Measurements from ENCODE around the gene TEFM. TPM values are rescaled to one million over a fixed set of nuclear protein-coding genes. Genes with fewer than 3 reads are reported as not detected.

TEFM gene
- total and polyA plus RNA-seq, 2 of the 8 experiments (the other 6 are each of a cell fraction or from before 2014, with no cell fraction given), result 6.1 to 10.9 TPM

GRCh38 chr17:30947796-30948195, 41.8 kb upstream of the TEFM start:
- Histone ChIP-seq H4K20me1 (replicated peaks in 1 of 2; ENCODE audit: control insufficient read depth in 1 of 2, insufficient read depth in 2 of 2, low read length in 2 of 2) (no peaks in the 10 kb centered on the region), H3K14ac (ENCODE audit: insufficient read length) (no peak overlapping the region), H3K4me1 (replicated peaks in 1 of 4; ENCODE audit: control insufficient read depth in 3 of 4, insufficient read depth in 4 of 4, low read length in 3 of 4) (no peaks in the 10 kb centered on the region), H3K27ac (ENCODE audit: low read depth, low read length) (no peak overlapping the region), H3K4me3 (ENCODE audit: extremely low read depth in 1 of 4, insufficient read depth in 2 of 4, low read depth in 3 of 4, low read length in 4 of 4) (no peak overlapping the region), H2AK5ac (ENCODE audit: low read depth, low read length) (no peak overlapping the region), H3K79me2 (ENCODE audit: control insufficient read depth in 1 of 2, insufficient read depth in 2 of 2, low read length in 2 of 2) (no peaks in the 10 kb centered on the region), H3K27me3 (replicated peaks in 1 of 4; ENCODE audit: control insufficient read depth in 3 of 4, extremely low read depth in 1 of 4, insufficient read depth in 3 of 4, low read length in 3 of 4) (no peaks in the 10 kb centered on the region), H3K56ac (replicated peaks; ENCODE audit: insufficient read length, low read depth, low read length) (no peak overlapping the region), H3K23ac (ENCODE audit: insufficient read length) (no peak overlapping the region), H2BK20ac (ENCODE audit: low read length) (no peak overlapping the region), H2BK15ac (ENCODE audit: low read length) (no peak overlapping the region), H2AFZ (ENCODE audit: low read length) (no peak overlapping the region), H3K18ac (ENCODE audit: extremely low read depth, low read length) (no peak overlapping the region), H3K36me3 (ENCODE audit: control insufficient read depth in 2 of 4, insufficient read depth in 4 of 4, low read length in 3 of 4) (no peaks in the 10 kb centered on the region), H2BK5ac (ENCODE audit: low read depth, low read length) (no peak overlapping the region), H3K79me1 (ENCODE audit: low read depth, low read length) (no peaks in the 10 kb centered on the region), H2BK120ac (replicated peaks; ENCODE audit: low read depth, low read length) (no peak overlapping the region), H3K9me3 (ENCODE audit: insufficient read depth in 2 of 2, low read depth in 1 of 2, low read length in 1 of 2) (no peaks in the 10 kb centered on the region), H2BK12ac (ENCODE audit: low read depth, low read length) (no peak overlapping the region), H4K91ac (replicated peaks; ENCODE audit: insufficient read length, low read length) (no peak overlapping the region), H4K5ac (ENCODE audit: insufficient read length, low read depth, low read length) (no peak overlapping the region), H3K9ac (replicated peaks in 1 of 4; ENCODE audit: extremely low read depth in 1 of 4, low read depth in 3 of 4, low read length in 3 of 4) (no peak overlapping the region), H4K8ac (ENCODE audit: extremely low read depth, insufficient read depth, low read length) (no peak overlapping the region), H3K23me2 (ENCODE audit: low read depth, low read length) (no peaks in the 10 kb centered on the region), H3K4ac (replicated peaks; ENCODE audit: insufficient read length, low read depth, low read length) (no peak overlapping the region), H3K4me2 (ENCODE audit: insufficient read depth in 1 of 2, low read depth in 2 of 2, low read length in 2 of 2) (no peak overlapping the region)
- no peak for TF ChIP-seq HDAC6 (IDR thresholded peaks at IDR 0.05; ENCODE audit: low read depth, low read length)
- no peak for TF ChIP-seq EZH2 (IDR thresholded peaks at IDR 0.05; ENCODE audit: low read depth, low read length, severe bottlenecking)
- TF ChIP-seq BACH1 (IDR thresholded peaks at IDR 0.05; ENCODE audit: low read length), result no peak
- TF ChIP-seq CBX5 (IDR thresholded peaks at IDR 0.05; ENCODE audit: low read depth, low read length), result no peak
- TF ChIP-seq POLR2AphosphoS5 (IDR thresholded peaks at IDR 0.05; ENCODE audit: low read depth, low read length), result no peak
- no peak for TF ChIP-seq SP4 (IDR thresholded peaks at IDR 0.05; ENCODE audit: low read length)
- no peak for TF ChIP-seq GTF2F1 (IDR thresholded peaks at IDR 0.05; ENCODE audit: borderline replicate concordance, low read depth, low read length)
- no peak for TF ChIP-seq NANOG (IDR thresholded peaks at IDR 0.05; ENCODE audit: insufficient read depth, low read depth, low read length, poor library complexity, severe bottlenecking)
- TF ChIP-seq SAP30 (IDR thresholded peaks at IDR 0.05; ENCODE audit: insufficient read depth, insufficient replicate concordance, low read length), result no peak
- no peak for TF ChIP-seq HDAC2 (IDR thresholded peaks at IDR 0.05; ENCODE audit: borderline replicate concordance in 1 of 2, low read depth in 2 of 2, low read length in 2 of 2)
- TF ChIP-seq MAX (IDR thresholded peaks at IDR 0.05), result no peak
- TF ChIP-seq RXRA (IDR thresholded peaks at IDR 0.05; ENCODE audit: insufficient read depth, low read depth, low read length), result no peak
- TF ChIP-seq TBP (IDR thresholded peaks at IDR 0.05; ENCODE audit: low read depth, low read length), result no peak
- ChIA-PET CTCF (ENCODE audit: partially characterized antibody) (no interaction called here), POLR2A (ENCODE audit: partially characterized antibody) (no interaction called here)
- FAIRE-seq, result no peak
- no peak for DNase-seq (ENCODE audit: low read depth in 1 of 2, low spot score in 2 of 2)
- WGBS, 2 experiments (ENCODE audit: extremely low coverage in 1 of 2, insufficient coverage in 1 of 2, insufficient read length in 1 of 2, insufficient replicate concordance in 2 of 2, low coverage in 1 of 2, low lambda C conversion rate in 2 of 2, missing lambda C conversion rate in 1 of 2), result 92% methylated on average over 5 of the region's 5 CpGs; no CpG with 5 or more reads in 1 of the 2 experiments
